HG03103 (cell line): ENCODE data around the gene POT1.
"Not testable (repeated sequence)": the region's sequence is repeated elsewhere in the genome, so short reads cannot be mapped to it uniquely, and the experiment has no call there.

ENCODE experiments used
- ATAC-seq: cut with Tn5 transposase; IDR thresholded peaks from one replicate; pipeline ENCODE4 v1.9.1; 2021; ENCODE audit warnings: low read depth; ENCODE audit not compliant: unreplicated experiment

The POT1 gene, protein sequence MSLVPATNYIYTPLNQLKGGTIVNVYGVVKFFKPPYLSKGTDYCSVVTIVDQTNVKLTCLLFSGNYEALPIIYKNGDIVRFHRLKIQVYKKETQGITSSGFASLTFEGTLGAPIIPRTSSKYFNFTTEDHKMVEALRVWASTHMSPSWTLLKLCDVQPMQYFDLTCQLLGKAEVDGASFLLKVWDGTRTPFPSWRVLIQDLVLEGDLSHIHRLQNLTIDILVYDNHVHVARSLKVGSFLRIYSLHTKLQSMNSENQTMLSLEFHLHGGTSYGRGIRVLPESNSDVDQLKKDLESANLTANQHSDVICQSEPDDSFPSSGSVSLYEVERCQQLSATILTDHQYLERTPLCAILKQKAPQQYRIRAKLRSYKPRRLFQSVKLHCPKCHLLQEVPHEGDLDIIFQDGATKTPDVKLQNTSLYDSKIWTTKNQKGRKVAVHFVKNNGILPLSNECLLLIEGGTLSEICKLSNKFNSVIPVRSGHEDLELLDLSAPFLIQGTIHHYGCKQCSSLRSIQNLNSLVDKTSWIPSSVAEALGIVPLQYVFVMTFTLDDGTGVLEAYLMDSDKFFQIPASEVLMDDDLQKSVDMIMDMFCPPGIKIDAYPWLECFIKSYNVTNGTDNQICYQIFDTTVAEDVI

DNA sequence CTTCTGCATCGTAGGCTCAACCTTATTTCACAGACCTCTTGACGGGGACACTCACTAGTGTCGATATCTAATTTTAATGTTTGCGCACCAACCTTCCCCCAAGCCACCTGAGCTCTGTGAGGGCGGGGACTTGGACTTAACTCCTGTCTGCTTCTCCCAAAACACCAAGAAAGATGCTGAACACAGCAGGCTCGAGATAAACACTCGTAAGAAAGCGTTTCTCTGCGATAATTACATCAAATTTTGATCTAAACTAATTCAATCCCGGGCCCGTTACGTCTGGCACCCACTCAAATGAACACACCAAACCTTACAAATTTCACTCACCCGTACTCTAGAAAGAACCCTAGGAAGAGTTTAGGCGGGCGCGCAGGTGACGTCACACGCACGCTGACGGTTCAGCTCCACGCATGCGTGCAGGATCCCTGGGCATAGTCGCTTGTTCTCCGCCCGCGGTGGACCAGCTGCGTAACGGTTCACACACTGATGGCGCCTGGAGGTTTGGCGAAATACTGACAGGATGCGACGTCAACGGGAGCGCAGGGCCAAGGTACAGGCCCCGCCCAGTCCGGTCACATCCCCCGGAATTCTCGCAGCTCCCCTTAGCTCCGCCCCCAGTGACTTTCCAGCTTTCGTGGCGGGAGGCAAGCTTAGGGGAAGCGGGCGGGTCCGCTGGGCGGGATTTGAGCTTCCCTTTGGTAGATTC is at the start of gene POT1:
Gene POT1, minus strand, starts transcription at position 359 of the 706 bp plus-strand sequence. CDS start 32,652 bp downstream, outside the sequence.
- ATAC-seq: peak; percentile 100

DNA sequence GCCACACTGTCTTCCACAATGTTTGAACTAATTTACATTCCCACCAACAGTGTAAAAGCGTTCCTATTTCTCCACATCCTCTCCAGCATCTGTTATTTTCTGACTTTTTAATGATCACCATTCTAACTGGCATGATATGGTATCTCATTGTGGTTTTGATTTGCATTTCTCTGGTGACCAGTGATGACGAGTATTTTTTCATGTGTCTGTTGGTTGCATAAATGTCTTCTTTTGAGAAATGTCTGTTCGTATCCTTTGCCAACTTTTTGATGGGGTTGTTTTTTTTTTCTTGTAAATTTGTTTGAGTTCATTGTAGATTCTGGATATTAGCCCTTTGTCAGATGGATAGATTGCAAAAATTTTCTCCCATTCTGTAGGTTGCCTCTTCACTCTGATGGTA is 45.5 kb upstream of the POT1 start:
- ATAC-seq: not testable (repeated sequence)

DNA sequence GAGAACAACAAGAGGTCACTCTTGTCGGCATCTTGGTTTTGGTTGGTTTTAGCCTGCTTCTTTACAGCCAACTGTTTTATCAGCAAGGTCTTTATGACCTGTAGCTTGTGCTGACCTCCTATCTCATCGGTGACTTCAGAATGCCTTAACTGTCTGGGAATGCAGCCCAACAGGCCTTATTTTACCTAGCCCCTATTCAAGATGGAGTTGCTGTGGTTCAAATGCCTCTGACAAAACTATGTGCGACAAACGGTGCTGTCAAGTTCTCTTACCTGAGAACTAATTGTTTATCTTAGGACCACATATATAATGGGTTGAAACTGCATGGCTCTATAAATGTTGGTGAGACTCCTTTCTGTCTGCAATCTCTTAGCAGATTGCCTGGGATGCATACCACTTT is 35.9 kb upstream of the POT1 start:
- ATAC-seq: no peak

DNA sequence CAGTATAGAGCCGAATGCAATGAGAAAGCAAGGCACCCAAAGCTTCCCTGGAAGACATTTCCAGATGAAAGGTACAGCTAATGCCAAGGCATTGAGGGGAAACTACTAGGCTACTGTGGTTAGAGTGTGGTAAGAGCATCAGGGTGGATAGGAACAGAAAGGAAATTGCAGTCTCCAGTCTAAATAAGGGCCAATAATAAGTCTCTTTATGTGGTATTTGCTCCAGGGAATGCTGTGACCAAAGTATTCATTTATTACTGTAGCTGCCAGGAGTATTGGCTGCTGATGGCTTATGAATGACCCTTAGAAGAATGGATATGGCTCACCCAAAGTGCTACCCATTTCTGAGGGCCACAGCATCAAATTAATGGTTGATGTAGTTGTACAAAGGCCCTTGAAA is 30.1 kb upstream of the POT1 start:
- ATAC-seq: no peak

DNA sequence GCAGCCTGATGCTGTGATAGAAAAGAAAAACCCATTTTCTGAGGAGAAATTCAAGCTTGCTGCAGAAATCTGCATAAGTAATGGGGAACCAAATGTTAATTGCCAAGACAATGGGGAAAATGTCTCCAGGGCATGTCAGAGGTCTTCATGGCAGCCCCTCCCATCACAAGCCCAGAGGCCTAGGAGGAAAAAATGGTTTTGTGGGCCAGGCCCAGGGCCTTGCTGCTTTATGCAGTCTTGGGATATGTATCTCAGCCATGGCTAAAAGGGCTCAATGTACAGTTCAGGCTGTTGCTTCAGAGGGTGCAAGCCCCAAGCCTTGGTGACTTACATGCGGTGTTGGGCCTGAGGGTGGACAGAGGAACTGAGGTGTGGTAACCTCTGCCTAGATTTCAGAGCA is 28.3 kb upstream of the POT1 start:
- not testable (repeated sequence) for ATAC-seq

DNA sequence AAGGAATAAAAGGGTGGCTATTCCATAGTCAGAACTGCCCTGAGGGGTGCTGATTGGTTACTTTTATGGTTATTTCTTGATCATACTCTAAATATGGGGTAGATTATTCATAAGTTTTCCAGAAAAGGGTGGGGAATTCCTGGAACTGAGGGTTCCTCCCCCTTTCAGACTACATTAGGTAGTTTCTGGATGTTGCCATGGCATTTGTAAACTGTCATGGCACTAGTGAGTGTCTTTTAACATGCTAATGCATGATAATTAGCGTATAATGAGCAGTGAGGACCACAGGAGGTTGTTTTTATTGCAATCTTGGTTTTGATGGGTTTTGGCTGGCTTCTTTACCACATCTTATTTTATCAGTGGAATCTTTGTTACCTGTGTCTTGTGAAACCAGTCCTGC is 26.5 kb upstream of the POT1 start:
- ATAC-seq: no peak

DNA sequence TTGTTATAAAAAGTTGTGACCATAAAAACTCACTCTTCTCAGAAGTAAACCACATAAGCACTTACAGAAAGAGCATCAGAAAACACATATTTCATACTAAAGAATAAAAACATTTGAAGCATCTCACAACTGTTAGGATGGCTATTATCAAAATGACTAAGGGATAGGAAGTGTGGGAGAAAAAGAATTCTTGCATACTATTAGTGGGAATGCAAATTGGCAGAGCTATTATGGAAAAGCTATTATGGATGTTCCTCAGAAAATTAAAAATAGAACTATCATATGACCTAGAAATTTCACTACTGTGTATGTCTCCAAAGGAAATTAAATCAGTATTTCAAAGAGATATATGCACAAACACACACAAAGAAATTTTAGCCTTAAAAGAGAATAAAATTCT is 25.2 kb upstream of the POT1 start:
- no peak for ATAC-seq

DNA sequence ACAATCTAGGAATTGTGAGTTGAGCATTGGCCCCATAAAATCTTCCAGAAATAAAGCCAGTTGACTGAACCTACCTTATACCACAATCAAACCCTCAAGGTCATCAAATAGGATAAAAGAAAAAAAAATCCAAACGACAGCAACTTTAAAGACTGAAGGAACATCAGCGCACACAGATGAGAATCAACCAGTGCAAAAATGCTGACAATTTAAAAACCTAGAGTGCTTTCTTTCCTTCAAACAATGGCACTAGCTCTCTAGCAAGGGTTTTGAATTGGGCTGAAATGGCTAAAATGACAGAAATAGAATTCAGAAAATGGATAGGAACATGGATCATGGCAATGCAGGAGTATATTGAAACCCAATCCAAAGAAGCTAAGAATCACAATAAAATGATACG is 16.1 kb upstream of the POT1 start:
- no peak for ATAC-seq

DNA sequence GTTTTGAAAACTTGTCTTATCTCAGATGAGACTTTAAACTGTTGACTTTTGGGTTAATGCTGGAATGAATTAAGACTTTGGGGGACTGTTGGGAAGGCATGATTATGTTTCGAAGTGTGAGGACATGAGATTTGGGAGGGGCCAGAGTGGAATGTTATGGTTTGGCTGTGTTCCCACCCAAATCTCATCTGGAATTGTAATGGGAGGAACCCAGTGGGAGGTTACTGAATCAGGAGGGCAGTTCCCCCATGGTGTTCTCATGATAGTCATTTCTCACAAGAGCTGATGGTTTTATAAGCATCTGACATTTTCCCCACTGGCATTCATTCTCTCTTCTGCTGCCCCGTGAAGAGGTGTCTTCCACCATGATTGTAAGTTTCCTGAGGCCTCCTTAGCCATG is 13.8 kb upstream of the POT1 start:
- ATAC-seq: no peak

DNA sequence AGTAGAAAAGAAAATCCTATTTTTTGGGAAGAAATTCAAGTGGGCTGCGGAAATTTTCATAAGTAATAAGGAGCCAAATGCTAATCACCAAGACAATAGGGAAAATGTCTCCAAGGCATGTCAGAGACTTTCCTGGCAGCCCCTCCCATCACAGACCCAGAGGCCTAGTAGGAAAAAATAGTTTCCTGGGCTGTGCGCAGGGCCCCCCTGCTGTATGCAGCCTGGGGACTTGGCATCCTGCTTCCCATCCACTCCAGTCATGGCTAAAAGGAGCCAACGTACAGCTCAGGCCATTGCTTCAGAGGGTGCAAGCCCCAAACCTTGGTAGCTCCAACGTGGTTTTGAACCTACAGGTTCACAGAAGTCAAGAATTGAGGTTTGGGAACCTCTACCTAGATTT is 12.8 kb upstream of the POT1 start:
- no peak for ATAC-seq

DNA sequence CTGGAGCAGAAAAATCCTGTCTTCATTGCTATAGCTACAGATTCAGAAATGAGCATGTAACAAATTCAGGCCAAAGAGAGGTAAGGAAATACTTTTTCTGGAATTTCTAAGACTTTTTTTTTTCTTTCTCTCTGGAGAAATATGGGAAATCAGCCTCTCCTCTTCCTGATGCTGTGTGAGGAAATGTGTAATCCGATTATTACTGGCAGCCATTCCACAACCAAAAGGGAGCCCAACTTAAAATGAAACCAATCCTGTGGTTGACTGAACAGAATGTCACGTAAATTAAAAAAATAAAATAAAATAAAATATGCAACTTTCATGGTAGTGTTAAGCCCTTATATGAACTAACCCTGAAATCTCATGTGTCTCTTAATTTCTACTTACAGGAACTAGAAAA is 10.7 kb upstream of the POT1 start:
- no peak for ATAC-seq

DNA sequence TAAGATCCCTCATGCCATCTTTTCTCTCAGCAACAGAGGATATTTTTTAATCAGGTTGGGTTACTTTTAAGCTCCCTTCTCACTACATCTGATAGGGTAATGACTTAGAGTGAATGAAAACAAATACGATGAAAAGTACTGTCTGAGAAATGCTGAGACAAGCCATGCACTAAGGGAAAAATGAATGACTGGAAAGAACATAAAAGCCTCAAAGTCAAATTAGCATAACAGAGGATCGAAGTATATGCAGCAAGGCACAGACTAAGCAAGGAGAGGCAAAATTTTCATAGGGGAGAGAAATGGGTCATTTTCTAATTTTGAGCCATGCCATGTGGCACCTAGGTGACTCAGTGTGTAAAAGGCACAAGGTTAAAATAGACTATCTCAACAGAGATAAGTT is 8.5 kb upstream of the POT1 start:
- ATAC-seq: no peak

DNA sequence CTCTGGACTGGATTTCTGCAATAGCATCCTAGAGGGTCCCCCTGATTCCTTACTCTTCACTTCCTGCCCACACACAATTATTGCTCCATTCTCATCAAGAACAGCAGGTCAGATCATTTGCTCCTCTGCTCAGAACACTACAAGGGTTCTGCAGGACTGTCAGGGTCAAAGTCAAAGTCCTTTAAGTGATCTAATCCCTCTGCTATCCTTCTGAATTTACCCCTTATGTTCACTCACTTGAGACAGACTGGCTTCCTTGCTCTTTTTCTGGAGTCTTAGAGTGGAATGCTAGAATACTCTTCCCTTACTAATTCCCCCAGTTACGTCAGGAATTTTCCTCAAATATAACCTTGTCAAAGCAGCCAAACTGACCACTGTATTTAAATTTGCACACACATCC is 7.5 kb upstream of the POT1 start:
- ATAC-seq: no peak

DNA sequence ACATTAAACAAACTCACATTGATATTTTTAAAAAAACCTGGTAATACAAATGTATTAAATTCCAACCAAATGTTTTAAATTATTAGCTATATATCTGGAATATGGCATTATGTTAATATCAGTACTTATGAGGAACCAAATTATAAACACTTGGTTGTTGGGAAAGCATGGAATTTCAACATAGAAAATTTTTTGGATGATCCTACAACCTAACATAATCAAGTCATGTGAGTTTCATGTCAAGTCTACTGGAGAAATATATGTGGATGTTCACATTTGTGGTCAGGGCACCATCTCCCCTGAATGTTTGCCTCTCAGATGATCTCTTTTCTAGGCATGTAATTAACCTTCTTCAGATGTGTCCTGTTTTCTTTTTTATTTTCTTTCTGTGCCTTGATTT is 5.2 kb upstream of the POT1 start:
- no peak for ATAC-seq

DNA sequence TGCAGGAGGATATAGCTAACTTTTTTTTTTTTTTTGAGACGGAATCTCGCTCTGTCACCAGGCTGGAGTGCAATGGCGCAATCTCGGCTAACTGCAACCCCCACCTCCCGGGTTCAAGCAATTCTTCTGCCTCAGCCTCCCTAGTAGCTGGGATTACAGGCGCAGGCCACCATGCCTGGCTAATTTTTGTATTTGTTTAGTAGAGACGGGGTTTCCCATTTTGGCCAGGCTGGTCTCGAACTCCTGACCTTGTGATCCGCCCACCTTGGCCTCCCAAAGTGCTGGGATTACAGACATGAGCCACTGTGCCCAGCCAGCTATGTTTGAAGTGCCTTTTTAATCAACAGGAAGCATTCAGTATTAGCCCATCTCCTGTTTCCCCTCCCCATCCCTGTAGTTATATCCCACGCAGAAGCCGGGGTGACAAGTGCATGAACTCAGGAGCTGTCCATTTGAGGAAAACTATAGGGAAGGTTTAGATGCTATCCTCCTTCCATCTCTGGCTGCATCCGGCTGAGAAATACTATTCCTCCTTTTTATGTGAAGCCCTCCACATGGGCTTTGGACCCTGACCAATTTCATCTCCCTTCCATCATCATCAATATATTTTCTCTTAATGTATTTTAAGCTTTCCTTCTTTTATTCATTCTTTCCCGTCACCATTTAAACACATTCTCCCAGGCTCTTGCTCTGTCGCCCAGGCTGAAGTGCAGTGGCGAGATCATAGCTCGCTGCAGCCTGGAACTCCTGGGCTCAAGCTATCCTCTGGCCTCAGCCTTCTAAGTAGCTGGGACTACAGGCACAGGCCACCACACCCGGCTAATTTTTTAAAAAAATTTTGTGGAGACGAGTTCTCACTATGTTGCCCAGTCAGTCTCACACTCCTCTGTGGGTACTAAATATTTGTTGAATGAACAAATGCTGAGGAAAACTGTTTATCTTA is 1.3 kb upstream of the POT1 start:
- no peak for ATAC-seq

DNA sequence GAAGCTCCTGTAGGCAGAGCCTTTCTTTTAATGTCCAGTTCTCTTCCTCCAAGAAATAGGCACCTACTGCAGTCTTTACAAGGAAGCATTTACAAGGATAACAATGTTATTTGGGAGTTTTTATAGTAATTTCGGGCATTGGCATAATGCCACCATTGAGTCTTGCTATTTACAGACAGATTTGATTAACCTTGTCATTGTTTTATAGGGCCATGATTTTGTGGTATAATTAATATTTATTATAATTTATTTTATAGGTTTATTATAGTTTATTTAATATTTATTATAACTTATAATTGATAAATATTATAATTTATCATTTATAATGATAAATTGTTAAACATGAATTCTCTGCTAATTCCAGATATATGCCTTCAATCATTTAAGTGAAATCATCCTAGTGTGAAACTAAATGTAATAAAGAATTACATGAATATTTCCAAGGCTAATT is 573 bp upstream of the POT1 start:
- no peak for ATAC-seq

DNA sequence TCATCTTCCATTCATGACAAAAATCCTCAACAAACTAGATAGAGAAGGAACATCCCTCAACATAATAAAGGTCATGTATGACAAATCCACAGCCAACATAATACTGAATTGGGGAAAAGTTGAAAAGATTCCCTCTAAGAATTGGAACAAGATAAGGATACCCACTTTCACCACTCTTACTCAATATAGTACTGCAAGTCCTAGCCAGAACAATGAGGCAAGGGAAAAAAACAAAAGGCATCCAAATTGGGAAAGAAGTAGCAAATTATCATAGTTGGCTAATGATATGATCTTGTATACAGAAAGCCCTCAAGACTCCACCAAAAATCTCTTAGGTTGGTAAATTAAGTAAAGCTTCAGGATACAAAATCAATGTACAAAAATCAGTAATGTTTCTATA is 4.7 kb downstream of the POT1 start:
- ATAC-seq: no peak

DNA sequence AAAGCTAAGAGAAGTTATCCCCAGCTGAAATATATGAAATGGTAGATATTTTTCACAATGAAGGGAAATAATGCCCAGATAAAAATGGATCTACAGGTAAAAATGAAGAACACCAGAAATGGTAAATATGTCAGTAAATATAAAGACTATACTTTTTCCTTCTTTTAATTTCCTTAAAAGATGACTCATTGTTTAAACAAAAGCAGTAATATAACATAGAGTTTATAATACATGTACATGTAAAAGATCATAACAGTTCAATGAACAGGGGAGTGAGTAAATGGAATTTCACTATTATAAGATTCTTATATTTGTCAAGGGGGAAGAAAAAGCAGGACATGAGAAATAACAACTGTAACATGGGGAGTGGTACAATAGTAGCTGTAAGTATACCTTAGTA is 7.4 kb downstream of the POT1 start:
- ATAC-seq: no peak

DNA sequence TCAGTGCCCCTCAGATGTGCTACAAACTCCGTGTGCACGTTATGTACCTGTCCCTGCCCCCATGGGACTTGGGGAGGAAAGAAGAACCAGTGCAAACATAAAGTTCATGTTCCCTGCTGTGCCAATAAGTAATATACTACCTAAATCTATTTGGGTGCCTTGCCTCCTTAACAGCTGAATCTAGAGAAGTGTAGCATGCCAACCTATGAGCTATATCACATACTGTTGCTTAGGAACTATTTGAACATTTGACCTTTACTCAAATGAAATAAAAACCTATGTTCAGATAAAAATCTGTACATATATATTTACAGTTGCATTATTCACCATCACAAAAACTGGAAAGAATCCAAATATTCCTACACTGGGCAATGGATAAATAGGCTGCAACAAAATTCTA is 9.8 kb downstream of the POT1 start:
- ATAC-seq: no peak

DNA sequence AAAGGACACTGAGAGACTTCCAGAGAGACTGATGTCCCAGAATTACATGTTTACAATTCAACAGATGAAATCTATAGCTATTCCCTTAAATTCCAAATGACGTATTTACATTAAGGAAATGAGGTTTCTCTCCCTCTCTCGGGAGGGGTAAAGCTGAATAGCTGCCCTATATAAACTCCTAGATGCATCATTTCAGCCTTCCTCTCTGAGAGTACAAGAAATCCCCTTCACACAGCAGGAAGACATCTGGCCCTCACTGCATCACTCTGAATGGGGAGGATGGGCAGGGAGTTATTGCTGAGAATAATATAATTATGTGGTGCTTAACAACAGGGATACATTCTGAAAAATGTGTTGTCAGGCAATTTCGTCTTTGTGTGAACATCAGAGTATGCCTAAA is 11.0 kb downstream of the POT1 start:
- ATAC-seq: peak; percentile 32

DNA sequence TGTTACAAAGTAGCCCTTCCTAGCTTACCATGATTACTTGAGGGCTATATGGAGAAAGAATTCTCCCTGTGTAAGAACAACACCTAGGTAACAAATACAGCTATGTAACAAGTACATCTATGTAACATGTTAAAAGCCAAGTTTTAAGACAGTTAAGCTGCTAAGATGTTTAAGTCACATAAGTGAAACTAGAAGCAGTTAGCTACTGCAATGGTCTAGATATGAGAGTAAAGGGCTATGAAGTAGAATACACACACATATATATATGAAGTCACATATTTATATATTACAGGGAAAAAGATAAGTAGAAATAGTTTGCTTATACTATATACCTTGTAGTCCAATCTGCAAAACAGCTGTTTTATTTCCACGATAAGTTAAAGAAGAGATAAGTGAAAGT is 14.4 kb downstream of the POT1 start:
- peak; percentile 52 for ATAC-seq
